Activated CD4-positive, alpha-beta T cell treated with anti-CD3 and anti-CD28 coated beads, Interleukin-2, amount 50 U/mL, for 16 hours (primary cell): ENCODE measurements around the gene GPR160.
"Not testable (repeated sequence)": the region's sequence is repeated elsewhere in the genome, so short reads cannot be mapped to it uniquely, and the experiment has no call there.

Experiments used
- DNase-seq: peaks from one replicate; pipeline ENCODE4 v3.0.0-alpha.2; 2020

Gene GPR160, protein sequence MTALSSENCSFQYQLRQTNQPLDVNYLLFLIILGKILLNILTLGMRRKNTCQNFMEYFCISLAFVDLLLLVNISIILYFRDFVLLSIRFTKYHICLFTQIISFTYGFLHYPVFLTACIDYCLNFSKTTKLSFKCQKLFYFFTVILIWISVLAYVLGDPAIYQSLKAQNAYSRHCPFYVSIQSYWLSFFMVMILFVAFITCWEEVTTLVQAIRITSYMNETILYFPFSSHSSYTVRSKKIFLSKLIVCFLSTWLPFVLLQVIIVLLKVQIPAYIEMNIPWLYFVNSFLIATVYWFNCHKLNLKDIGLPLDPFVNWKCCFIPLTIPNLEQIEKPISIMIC

DNA sequence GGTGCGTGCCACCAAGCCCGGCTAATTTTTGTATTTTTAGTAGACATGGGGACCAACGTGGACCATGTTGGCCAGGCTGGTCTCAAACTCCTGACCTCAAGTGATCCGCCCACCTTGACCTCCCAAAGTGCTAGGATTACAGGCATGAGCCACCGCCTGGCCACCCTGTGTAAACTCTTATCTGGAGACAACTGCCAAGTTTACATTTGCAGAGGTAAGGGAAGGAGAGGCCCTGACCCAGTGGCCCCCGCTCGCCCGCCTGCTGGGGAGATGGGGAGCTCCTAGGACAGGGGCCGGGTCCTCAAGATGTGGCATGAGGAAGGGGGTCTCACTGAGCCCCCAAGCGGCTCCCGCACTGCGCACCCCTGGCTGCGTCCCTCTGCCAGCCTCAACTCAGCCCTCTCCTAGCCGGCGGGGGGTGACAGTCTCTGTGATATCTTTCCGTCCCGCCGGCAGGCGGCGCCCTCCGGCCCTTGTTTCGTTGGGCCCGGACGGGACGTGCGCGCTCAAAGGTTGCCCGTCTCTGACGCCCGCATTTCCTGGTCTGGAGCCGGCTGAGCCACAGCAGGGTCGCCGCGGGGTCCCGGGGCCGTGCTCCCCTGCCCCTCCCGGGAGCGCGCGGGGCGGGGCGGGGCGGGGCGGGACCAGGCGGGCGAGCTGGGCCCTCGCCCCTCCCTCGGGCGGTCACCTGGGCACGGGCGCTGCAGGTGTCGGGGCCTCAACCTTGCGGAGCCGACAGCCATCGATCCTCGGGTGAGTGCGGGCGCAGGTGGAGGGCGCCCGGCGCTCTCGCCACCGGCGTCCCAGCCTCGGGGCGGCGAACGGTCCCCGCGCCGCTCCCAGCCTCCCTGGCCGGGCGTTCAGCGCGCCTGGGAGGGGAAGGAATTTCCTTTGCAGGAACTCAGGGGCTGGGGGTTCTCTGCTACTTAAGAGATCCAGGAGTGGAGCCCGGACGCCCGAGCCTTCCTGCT lies at the start of gene GPR160:
GPR160 (plus strand) TSS at position 533 of the 971 bp plus-strand sequence. CDS start 45,978 bp downstream, outside the sequence.
- DNase-seq: peak; percentile 87

DNA sequence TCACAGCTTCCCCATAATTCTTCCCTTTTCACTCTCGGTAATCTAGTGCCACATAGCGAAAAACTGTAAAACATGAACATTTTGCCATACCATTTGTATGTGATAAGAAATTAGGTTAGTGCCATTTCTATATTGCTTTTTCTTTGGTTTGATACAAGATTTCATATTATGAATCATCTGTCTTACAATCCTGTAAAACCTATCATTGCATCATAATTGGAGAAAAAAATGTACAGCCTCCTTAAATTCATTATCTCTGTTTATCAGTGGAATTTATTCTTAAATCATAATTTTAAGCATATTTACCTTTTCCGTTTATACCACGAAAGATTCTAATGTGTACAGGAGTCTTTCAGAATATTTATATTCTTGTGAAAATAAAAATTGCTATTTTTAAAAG lies 47.4 kb upstream of the GPR160 start:
- no peak for DNase-seq

DNA sequence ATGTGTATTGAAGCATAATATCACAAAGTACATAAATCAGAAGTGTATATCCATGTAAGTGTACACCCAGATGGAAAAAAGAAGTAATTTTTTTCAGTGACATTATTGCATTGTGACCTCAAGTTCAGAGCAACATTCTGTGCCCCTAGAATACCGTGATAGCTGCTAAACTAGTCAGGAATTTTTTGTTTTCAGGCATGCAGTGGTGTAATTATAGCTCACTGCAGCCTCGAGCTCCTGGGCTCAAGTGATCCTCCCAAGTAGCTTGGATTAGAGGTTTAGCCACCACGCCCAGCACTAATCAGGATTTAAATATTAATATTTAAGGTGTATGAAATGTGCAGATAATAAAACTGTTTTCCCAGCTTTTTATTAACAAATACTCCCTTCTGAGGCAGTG lies 45.6 kb upstream of the GPR160 start:
- no peak for DNase-seq

DNA sequence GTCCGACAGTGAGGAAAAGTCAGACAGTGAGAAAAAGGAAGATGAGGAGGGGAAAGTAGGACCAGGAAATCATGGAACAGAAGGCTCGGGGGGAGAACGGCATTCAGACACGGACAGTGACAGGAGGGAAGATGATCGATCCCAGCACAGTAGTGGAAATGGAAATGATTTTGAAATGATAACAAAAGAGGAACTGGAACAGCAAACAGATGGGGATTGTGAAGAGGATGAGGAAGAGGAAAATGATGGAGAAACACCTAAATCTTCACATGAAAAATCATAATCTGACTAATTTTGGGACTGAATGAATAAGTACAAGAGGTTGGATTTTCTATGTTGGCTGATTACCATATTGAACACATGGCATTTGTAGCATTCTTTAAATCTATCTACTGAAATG lies 45.0 kb upstream of the GPR160 start:
- no peak for DNase-seq

DNA sequence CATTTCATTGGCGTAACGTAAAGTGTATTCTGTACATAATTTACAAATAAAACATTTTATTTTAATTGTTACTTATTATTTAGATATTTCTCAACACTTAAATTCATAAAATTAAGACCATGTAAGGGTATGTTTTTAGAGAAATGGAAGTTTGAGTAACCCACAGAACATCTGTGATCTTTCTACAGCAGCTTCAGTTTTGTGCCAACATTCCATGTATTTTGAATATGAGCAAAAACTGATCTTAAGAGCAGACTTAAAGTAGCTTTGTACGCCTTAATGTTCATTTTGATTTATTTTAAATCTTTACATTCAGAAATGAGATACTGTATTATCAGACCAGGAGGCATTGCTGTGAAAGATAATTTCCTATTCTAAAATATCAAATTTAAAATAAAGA lies 44.0 kb upstream of the GPR160 start:
- no peak for DNase-seq

DNA sequence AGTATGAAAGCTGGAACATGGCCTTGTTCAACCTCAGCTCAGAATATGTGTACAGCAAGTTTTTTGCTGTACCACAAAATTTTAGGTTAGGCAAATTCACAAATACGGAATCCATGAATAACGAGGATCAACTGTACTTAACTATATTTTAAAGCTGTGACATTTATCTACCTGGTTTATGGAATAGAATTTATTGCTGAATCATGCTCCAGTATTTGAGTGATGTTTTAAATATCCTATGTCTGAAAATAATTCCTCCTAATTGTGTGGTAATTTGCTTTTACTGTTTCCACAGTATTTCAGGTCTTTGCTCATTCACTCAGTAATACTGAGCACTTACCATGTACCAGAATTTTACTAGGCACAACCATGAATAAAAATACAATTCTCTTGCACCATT lies 41.7 kb upstream of the GPR160 start:
- DNase-seq: no peak

DNA sequence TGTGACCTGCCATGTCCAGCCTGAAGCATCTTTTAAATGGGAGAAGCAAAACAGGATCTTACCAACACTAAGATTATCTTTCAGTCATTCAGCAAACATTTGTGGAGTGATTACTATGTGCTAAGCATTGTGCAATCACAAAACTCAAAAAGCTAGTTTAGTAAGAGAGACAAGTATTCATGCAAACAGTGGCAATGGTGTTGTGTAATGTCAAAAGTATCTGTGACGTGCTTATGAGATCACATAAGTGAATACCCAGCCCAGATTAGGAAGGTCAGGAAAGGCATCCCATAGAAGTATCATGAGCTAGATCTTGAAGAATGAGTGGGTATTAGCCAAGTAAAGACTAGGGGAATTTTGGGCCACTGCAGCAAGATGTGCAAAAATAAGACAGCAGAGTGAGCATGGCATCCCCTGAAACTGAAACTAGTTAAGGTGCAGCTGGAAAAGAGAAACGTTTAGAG lies 39.1 kb upstream of the GPR160 start:
- DNase-seq: peak; percentile 11

DNA sequence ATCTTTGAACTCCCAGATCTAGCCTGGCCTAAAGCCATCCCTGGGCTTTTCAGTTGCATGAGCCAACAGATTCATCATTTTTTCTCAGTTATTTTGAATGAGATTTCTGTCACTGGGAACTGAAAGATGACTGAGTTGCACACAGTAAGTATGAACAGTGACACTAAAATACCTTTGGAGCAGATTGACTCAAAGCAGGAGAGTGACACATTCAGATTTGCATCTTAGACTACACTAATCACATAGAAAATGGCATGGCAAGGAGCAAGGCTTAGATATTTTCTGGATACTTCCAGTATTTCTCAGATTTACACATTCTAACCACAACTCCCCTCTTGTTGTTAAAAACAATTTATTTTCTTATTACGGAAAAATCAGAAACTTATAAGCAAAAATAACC lies 38.4 kb upstream of the GPR160 start:
- peak; percentile 68 for DNase-seq

DNA sequence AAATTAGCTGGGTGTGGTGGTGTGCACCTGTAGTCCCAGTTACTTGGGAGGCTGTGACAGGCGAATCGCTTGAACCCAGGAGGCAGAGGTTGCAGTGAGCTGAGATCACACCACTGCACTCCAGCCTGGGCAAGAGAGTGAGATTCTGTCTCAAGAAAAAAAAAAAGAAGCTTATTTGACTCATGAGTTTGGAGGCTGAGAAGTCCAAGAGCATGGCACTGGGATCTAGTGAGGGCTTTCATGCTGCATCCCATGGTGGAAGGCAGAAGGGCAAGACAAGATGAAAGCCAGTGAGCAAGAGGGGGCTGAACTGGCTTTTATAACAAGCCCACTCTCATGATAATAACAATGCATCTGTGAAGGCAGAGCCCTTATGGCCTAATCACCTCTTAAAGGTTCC lies 37.7 kb upstream of the GPR160 start:
- no peak for DNase-seq

DNA sequence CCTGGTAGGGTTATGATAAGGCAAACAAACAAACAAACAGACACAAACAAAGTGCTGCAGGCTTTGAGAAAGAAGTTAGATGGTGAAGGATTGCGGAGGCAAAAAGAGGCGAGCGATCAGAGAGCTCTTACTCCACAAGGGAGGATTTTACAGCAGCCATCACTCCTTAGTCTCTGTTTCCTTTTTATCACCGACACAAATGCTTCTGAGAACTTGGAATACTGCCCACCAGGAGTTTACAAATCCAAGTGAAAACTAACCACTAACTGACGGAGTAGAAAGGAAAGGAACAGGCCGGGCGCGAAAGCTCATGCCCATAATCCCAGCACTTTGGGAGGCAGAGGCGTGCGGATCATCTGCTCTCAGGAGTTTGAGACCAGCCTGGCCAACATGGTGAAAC lies 35.6 kb upstream of the GPR160 start:
- DNase-seq: no peak

DNA sequence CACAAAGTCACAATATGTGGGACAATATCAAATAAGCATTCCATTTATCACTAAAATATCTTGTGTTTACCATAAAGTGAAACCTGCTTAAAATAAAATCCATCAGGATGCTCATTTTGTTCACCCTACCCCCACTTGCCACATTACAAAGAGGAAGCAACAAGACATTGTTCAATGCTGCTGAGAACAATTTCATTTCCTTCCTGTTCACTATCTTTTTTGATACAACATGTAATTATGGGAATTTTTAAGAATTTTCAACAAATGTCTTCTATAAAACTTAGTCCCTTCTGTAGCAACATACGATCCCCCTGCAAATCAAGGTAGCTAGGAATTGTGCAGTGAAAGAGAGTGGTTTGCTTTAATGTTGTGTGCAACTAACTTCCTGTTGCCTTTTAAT lies 34.9 kb upstream of the GPR160 start:
- no peak for DNase-seq

DNA sequence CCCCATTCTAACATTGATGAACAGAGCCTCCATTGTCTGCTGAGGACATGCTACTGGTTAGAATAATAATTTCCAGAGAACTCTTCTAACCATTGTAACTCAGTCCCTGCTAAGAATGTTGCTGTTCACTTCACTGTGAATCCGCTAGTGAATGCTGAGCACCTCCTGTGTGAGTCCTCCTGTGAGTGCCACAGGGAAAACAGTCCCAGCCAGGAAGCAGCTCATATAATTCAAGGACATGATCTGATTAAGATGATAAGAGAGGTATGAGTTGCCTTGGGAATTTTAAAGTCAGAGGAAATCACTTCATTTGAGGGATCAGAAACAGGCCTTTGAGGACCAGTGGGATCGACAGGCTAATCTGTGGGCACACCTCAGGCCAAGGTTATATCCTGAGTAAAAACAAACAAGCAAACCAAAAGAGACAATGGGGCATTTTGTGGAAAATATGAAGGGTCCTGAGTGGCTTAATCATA lies 33.9 kb upstream of the GPR160 start:
- no peak for DNase-seq

DNA sequence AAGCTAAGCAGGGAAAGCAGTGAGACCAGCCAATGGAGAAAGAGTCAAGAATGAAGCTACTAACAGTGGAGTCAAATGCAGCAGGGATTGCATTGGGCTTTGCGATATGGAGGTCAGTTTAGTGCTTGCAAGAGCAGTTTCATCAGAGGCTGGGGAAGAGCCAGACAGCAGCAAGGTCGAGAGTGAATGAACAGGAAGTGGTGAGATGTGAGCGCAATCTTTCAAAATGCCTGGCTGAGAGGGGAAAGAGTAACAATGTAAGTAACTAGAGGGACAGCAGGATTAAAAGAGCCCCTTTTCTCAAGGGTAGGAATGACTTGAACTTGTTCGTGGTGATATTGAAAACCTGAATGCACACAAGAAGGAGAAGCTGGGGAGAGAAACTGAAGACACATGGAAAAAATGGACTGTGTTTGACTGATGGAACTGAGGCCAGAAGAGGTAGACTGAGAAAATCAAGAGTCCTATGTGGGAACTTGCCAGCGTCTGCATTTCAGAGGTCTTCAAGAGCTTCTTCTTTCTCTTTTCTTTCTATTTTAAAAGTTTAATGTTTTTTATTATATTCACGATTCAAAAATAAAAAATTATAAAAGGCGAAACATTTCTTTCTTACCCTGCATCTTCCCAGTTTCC lies 30.6 kb upstream of the GPR160 start:
- DNase-seq: peak; percentile 71

DNA sequence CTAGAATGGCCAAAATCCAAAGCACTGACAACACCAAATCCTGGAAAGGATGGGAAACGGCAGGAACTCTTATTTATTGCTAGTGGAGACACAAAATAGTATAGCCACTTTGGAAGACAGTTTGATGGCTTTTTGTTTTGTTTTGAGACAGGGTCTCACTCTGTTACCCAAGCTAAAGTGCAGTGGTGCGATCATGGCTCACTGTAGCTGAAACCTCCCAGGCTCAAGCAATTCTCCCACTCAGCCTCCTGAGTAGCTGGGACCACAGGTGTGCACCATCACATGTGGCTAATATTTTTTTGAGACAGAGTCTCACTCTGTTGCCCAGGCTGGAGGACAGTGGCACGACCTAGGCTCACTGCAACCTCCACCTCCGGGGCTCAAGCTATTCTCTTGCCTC lies 27.3 kb upstream of the GPR160 start:
- no peak for DNase-seq

DNA sequence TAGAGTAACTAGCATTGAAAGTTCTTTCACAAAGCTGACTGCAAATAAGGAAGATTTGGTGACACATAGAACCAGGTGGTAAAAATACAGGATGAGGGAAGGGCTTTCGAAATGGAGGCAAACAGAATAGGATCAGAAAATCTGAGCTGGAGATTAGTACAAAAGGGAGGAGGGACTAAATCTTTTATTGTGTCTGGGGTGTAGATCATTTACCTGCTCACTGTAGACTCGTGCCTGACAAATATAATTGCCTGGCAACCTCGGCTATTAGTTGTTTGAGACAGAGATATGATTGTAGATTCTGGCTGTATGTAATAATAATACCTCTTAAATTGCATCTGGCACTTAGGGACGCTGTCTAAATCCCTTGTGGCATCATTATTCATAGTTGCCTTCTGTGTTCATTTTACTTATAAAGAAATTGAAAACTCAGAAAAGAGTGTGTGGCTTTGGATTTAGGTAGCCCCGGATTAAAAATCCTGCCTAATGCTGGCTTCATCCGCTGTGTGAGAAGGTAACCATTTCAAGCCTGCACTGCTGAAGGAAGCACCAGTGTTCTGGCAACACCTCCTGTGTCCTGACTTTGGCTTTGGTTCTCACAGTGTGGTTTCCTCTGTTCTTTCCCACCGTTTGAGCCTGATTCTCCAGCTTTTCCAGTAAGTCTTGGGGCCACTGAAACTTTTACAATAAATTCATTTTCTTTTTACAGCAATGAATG lies 25.0 kb upstream of the GPR160 start:
- DNase-seq: no peak

DNA sequence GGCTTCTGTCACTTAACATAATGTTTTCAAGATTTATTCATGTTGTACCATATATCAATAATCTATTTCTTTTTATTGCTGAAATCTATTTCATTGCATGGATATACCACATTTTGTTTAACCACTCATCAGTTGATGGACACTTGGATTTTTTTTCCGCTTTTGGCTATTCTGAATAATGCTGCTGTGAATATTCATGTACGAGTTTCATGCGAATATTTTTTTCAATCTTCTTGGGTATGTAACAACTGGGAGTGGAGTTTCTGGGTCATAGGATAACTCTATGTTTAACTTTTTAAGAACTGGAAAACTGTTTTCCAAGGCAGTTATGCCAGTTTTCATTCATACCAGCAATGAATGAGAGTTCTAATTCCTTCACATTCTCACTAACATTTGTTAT lies 21.7 kb upstream of the GPR160 start:
- no peak for DNase-seq

DNA sequence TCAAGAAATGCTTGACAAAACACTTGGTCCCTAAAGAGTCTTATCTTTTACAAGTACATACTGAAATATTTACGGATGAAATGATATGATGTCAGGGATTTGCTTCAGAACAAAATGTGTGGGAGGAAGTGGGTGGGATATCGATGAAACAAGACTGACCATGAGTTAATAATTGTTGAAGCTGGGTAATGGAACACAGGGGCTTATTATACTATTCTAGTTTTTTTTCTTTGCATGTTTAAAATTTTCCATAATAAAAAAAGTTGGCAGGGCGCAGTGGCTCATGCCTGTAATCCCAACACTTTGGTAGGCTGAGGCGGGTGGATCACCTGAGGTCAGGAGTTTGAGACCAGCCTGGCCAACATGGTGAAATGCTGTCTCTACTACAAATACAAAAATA lies 18.5 kb upstream of the GPR160 start:
- DNase-seq: not testable (repeated sequence)

DNA sequence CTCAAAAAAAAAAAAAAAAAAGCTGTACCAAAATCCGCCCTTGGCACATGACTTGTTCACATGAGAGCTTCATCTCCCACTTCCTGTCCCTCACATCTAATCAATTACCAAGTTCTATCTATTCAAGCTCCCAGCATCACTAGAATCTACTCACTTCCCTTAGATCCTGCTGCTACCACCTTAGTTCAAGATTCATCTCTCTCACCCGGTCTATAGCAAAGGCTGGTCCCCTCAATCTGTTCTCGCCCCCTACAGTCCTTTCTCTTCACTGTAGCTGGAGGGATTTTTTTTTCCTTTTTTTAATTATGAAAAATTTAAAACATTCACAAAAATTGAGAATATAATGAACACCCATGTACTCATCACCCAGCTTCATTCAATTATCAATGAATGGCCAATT lies 16.7 kb upstream of the GPR160 start:
- no peak for DNase-seq

DNA sequence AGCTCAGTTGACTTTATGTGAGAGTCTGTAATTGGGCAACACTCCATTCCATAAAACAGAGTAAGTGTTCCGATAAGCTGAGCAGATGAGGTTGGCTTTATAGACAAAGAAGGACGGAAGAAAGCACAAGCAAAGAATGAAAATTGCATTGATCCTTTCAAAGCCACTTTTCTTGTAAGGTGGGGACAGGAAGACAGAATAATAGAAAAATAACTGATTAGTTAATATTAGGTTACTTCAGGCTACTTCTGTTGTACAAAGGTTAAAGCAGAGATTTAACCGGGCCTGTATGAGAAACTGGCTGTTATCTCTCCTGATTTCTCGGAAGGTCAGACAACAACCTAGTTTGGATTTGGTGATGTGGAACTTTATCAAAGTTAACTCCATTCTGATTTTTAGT lies 15.5 kb upstream of the GPR160 start:
- no peak for DNase-seq

DNA sequence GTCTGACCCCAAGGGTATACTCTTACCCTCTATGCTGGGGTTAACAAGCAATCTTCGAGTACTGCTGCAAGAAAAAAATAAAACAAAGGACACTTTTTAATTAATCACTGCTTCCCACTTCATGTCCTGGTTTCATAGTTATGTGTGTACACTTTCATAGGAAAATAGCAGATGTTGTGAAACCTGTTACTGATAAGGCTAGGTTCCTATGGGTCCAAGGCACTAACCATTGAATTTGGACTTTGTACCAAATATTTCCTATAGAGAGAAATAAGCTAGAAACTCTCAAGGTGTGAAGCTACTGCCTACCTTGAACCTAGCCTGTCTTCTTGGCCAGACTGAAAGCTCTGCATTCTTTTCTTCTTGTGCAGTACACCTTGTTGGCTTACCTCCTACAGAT lies 14.6 kb upstream of the GPR160 start:
- DNase-seq: no peak

DNA sequence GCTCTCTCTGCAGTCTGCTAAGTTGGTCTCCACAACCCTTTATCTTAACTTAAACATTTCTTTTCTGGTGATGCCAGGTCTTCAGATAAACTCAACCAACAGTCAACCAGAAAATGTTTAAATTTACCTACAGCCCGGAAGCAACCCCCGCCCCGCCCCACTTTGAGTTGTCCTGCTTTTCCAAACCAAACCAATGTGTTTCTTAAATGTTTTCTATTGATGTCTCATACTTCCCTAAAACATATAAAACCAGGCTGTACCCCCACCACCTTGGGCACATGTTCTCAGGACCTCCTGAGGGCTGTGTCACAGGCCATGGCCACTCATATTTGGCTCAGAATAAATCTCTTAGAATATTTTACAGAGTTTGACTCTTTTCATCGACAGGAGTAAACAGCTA lies 13.2 kb upstream of the GPR160 start:
- no peak for DNase-seq

DNA sequence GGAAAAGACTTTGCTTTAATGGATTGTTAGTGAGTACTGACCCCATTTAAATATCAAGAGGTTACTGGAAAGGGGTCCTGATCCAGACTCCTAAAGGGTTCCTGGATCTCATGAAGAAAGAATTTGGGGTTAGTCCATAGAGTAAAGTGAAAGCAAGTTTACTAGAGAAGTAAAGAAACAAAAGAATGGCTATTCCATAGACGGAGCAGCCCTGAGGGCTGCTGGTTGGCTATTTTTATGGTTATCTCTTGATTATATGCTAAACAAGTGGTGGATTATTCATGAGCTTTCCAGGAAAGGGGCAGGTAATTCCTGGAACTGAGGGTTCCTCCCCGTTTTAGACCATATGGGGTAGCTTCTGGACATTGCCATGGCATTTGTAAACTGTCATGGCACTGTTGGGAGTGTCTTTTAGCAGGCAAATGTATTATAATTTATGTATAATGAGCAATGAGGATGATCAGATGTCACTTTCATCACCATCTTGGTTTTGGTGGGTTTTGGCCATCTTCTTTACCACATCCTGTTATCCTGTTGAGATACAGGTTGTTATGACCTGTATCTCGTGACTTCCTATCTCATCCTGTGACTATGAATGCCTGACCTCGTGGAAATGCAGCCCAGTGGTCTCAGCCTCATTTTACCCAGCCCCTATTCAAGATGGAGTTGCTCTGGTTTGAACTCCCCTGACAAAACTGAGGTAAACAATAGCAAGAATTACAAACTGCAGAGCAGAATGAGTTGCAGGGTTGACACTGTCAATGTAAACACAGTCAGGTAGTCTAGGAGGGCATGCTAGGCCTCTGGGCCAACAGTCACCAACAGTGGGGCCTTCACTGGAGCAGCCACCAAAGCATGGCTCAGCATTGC lies 10.3 kb upstream of the GPR160 start:
- DNase-seq: peak; percentile 48
